Measurements from ENCODE around the gene CTRB2.

DNA sequence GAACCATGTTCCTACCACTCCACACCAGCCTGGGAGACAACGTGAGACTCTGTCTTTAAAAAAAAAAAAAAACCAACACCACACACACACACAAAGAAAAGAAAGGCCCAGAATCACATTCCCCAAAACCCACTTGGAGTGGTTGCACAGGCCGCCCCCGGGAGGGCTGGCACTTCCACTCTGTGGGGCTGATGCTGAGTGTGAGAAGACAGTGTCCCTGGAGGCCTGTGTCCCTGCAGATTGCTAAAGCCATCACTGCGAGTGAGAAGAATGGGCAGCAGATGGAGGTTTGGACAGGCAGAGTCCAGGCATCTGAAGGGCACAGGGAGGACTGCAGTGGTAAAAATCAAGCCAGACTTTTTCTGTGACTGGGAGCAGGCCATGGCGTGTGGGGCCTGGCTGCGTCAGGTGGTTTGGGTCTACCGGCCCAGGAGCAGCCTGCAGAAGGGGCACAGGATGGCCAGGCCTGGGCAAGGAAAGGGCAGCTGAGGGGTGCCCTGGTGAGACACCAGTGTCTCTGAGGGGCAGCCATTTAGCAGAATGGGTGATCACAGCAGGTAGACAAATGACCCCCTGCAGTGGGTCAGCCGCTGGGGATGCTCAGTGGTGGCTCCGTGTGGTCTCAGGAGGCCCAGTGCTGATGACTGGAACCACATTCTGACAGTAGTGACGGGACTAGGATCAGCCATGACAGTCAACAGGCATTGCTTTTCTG lies 13.1 kb downstream of the CTRB2 start:
- no peak for TF ChIP-seq ZNF488 (tag by site-specific recombination; IDR thresholded peaks at IDR 0.05)
- TF ChIP-seq ZNF214 (tag by site-specific recombination; IDR thresholded peaks at IDR 0.05; ENCODE audit: borderline replicate concordance), result no peak
- no peak for TF ChIP-seq HOXA7 (CRISPR knock-in tag; IDR thresholded peaks at IDR 0.05; ENCODE audit: borderline replicate concordance)

All from HEK293 (cell line).